NCI-H446 (cell line): ENCODE measurements around the gene SHMT1.

Experiments
- DNase-seq, 2 experiments: peaks; one replicate each; lab custom pipeline; 2025; lab: John Stamatoyannopoulos, UW

The SHMT1 gene

DNA sequence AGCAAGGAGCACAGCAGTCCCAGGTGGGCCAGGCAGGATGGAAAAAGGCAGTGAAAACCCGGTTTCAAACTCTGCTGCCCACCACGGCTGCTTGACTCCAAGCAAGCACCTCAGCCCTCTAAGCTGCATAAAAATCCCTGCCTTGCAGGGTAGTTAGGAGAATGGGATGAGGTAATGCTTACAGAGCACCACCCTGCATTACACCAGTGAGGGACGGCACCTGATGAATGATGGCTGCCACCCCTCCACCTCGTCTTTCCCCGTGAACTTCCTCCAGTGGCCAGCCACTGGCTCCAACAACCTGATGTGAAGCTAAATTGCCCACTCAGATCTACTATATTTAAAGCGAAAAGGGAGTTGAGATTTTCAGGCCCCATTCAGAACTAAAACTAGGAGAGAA lies 81.6 kb downstream of the SHMT1 start:
- DNase-seq: no peak

GRCh38 chr17:18280766-18281371 lies 82.5 kb downstream of the SHMT1 start:
- DNase-seq: no peak

- no peak for DNase-seq
Observed at GRCh38 chr17:18280249-18280648, 83.1 kb downstream of the SHMT1 start.

- DNase-seq: no peak
Observed at GRCh38 chr17:18278867-18279266, 84.5 kb downstream of the SHMT1 start.
